Measurements from ENCODE around the gene VCL.

- TF ChIP-seq CHD2 (IDR thresholded peaks at IDR 0.05; ENCODE audit: low read length, partially characterized antibody) (no peak), RFX5 (IDR thresholded peaks at IDR 0.05; ENCODE audit: low read length) (no peak)
- TF ChIP-seq, protein P1, sequence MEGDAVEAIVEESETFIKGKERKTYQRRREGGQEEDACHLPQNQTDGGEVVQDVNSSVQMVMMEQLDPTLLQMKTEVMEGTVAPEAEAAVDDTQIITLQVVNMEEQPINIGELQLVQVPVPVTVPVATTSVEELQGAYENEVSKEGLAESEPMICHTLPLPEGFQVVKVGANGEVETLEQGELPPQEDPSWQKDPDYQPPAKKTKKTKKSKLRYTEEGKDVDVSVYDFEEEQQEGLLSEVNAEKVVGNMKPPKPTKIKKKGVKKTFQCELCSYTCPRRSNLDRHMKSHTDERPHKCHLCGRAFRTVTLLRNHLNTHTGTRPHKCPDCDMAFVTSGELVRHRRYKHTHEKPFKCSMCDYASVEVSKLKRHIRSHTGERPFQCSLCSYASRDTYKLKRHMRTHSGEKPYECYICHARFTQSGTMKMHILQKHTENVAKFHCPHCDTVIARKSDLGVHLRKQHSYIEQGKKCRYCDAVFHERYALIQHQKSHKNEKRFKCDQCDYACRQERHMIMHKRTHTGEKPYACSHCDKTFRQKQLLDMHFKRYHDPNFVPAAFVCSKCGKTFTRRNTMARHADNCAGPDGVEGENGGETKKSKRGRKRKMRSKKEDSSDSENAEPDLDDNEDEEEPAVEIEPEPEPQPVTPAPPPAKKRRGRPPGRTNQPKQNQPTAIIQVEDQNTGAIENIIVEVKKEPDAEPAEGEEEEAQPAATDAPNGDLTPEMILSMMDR (IDR thresholded peaks at IDR 0.05): peak; percentile 39
Observed at GRCh38 chr10:74150990-74151878, 153.3 kb downstream of the VCL start, which contains the start of gene ADK.

Measured in SK-N-SH (cell line).